Cortex of kidney (tissue), 1 donor: ENCODE data around the gene KCNA5.

Experiments
- DNase-seq: peaks from one replicate; lab custom pipeline; 2025; lab: John Stamatoyannopoulos, UW

Gene KCNA5

DNA sequence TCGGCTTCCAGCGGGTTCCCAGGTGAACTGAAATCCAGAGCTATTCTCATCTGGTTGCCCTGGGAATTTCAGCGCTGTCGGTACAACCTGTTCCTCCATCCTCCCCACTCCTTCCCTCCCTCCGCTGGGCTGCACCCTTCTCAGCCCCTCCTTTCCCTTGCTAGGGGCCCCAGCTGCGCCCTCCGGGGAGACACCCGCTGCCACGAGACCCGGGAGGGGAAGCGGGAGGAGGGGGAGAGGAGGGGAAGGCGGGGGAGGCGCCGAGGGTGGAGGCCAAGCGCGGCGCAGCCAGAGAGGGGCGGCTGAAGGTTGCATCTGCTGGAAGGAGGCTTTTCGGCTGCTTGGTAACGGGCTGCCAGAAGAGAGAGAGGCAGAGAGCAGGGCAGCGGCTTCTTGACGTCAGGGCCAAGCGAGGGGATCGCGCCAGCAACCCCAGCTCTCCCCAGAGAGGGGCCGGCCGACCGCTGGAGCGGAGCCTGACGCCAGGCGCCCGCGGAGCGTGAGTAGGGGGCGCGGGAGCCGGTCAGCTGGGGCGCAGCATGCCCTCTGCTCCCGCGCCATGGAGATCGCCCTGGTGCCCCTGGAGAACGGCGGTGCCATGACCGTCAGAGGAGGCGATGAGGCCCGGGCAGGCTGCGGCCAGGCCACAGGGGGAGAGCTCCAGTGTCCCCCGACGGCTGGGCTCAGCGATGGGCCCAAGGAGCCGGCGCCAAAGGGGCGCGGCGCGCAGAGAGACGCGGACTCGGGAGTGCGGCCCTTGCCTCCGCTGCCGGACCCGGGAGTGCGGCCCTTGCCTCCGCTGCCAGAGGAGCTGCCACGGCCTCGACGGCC lies at the start of gene KCNA5:
Gene KCNA5 (plus strand): TSS at position 291 of the 831 bp plus-strand sequence. CDS start 269 bp downstream, at position 560.
- no peak for DNase-seq

DNA sequence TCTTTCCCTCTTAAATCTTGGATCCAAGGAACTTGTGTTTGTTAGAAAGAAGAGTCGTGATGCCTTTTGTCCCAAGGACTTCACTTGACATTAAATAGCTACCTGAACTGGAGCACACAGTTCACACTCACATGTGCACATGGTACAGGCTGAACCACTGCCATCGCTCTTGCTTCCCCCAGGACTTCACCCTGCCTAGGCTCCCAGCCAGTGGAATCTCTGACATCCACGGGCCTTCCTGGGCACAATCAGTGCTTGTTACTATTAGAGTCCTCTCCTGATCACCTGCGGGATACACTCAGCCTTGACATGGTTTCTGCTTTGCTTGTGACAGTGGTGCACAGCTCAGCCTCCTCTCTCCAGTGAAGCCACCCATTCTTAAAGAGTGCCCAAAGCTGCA lies 49.1 kb upstream of the KCNA5 start:
- DNase-seq = no peak

DNA sequence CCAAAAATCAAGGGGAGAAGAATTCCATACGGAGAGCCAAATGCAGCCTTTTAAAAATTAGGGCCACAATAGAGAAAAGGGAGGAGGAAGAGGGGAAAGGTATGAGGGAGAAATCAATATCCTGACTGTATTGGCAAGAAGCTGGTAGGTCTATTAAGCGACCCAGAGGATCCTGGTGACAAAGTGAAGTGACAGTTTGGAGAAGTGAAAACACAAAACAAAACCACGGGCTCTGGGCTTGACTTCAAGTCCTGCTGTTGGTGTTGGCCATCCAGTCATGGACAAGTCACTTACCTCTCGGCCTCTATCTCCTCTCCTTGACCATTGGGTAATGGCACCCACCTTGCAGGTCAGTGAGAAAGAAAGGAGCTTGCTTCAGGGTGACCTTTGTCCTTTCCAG lies 47.0 kb upstream of the KCNA5 start:
- no peak for DNase-seq

DNA sequence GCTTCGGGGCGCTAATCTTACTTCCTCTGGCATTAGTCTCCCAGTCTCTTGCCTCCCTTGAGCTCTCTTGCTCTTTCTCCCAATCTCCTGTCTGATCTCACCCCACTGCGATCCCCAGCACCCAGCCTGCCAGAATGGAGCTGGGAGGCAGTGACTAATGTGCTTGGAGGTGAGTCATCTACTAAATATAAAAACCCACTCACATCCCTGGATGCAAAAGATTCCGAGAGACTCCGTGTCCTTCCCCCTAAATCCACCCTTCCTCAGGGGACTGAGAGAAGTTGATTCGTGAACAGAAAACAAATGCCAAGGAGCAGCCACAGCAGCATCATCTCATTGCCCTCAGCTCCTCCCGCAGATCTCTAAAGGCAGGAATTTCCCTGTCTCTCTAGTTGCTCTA lies 45.7 kb upstream of the KCNA5 start:
- DNase-seq = no peak

DNA sequence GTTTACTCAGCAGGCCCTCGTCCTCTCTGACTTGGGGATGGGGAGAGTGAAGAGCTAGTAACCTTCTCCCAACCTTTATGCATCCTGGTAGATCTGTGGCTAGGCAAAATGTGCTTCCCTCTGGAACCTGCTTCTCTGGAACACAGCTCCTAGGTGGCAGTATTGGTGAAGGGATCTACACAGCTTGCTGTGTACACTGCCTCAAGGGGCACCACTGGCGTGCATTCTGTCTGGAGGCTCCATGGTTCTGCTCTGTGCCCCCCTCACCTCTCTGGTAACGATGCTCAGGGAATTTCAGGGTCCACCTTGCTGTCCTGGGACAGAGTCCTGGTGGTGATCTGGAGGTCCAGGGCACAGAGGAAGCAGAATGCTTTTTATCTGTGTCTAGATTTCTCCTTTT lies 43.5 kb upstream of the KCNA5 start:
- DNase-seq = no peak

DNA sequence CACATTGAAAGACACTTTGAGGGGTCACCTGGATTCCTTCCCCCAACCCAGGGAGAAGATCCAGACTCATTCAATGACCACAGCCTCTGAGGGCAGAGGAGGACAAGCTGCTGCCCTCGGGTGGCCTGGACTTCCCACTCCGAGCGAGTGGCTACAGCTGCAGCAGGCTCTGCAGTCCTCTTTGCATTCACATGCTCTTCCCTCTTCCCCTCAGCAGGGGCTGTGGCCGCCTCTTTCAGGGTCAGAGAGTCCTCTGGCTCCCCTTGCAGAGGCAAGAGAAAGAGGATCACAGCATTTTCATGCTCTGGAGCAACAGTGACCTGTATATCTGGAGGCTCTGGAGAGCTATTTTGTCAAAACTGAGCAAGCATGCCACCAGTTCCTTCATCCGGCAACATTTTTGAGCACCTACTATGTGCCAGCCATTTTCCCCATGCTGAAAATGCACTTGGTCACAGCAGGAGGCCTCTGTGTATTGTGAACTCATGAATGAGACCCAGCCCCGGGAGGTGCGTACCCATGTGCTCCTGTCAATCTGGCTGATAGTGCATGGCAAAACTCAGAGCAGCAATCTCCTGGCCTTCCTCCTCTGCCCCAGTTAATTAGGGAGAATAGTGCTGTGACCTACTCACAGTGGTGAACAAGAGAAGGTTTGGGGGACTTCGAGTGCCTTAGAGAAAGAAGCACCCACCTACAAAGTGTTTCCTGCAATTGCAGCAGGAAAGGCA lies 42.9 kb upstream of the KCNA5 start:
- no peak for DNase-seq

DNA sequence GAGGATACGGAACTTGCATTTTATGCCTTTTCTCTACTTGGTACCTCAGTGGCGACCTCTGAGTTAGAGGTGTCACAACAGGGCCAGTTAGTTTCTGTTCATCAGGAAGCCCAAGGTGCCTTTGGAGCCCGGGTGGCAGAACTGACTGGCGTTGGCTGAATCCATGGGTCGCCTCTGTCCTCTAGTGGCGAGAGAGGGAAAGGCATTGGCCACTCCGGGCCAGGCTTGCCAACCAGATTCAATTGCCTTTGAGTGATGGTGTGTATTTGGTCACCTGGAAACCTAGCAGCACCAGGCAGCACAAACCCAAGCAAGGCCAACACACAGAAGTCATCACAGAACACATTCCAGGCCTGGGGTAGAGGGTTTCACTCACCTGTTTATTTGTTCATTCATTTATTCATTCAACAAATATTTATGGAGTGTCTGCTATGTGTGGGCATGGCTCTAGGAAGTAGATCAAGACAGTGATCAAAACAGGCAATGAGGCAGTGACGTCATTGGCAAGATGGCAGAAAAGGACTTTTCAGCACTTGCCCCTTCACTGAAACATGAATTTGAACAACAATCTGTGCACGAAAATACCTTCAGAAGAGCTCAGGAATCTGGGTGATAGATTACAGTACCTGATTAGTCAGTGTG lies 40.5 kb upstream of the KCNA5 start:
- DNase-seq = no peak

DNA sequence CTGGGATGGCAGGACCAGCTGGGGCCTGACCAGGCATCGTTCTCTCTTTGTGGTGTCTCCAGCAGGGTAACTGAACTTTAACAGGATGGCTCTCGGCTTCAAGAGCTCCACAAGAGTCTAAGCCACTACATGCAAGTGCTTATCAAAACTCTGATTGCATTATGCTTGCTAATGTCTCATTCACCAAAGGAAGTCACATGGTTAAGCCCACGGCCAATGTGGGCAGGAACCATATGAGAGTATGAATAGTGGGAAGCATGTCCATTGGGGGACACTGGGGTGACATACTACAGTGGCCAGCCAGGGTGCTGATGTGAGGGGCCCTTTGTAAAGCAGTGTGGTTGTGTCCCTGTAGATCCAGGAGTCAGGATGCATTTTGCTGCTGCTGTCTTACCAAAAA lies 35.0 kb upstream of the KCNA5 start:
- DNase-seq = no peak

DNA sequence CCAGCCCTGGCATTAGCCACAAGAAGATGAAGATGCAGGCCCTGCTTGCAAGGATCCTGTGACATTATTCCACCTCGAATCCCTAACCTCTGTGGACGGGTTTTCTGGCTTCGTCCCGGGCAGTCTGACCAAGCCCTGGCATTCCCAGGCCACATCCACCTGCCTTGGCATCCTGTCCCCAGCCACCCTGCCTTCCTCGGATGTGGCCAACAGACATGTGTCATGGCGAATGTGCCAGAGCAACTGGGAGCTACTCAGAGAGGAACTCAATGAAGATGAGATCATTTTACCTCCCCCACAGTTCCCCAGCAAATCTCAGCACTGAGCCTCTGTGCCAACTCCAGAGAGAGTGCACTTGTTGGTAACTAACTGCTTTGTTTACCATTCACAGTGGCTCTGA lies 33.5 kb upstream of the KCNA5 start:
- no peak for DNase-seq

DNA sequence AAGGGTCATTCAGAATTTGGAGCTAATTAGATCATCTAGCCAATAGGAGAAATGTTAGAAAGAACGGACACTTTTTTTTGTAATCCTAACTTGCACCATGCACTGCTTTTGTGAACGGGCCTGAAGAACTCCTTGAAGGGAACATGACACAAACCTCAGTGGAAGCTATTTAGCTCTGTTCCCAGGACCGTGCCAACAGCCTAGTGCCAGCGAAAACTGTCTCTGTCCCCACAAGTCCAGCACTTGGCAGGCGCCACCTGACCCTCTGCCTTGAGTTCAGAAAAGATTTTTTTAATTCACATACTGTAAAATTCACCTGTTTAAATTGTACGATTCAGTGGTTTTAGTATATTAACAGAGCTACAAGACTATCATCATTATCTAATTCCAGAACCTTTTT lies 31.3 kb upstream of the KCNA5 start:
- DNase-seq = no peak

DNA sequence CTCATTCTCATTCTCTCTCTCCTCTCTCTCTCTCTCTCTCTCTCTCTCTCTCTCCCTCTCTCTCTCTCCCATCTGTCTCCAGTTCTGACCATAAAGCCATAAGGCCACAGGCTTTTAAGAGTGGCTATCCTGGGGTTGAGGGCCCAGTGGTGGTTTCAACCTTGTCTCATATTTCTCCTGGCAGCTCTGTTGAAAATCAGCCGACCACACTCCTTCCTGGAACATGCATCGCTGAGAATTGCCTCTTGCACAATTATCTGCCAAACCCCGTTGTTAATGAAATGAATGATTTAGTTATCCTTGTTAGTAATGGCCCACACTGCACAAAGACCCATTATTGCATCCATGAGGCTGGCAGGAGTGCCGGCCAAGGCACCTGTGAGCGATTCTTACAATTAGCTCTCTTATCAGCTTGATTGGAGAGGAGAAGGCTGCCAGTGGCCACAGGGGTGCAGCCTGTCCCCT lies 30.4 kb upstream of the KCNA5 start:
- no peak for DNase-seq

DNA sequence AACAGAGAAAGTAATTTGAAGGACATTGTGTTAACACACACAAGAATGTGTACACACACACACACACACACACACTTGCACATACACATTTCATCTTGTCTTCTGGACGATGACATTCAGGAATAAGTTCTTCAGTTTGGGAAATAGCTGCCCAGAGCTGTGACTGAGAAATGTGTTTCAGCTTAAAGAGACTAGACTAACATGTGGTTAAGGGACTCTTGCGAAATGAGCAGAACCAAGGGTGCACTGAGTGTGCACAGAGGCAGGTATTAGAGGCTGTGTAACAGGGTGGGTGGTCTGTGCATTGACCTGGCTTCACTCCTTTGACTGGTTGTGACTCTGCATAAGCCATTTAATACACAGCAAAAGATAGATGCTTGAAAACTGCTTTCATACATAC lies 29.4 kb upstream of the KCNA5 start:
- DNase-seq = no peak

DNA sequence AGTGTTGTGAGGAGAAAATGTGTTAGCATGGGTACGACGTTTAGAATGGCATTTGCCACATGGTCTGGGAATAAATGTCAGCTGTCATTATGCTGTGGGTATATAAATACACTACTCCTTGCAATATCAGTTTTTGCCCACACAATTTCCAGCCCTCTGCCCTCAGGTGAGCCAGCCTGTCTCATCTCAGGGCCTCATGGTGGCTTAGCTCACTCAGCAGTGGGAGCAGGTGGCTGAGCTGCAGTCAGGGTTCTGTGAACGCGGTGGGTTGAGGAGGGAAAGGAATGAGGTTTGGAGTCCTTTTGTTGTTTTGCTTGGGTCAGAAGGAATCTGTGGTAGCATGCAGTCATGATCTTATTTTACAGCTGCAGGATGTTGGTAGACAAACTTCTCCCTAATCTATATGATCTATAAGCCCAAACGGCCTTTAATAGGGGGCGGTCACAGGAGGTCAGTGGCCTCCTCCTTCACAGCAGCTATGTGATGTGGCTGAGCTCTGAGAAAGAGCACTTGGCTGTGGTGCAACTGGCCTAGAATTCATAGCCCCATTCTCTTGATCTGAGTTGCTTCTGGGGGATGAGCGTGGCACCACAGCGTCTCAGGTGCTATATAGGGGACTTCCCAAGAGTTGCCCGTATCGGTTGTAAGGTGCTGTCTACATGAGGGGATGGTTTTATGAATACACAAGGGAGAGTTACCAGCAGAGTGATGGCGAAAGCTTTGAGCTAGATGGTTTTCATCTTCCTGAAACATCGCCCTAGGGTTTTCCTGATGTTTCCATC lies 27.8 kb upstream of the KCNA5 start:
- no peak for DNase-seq

DNA sequence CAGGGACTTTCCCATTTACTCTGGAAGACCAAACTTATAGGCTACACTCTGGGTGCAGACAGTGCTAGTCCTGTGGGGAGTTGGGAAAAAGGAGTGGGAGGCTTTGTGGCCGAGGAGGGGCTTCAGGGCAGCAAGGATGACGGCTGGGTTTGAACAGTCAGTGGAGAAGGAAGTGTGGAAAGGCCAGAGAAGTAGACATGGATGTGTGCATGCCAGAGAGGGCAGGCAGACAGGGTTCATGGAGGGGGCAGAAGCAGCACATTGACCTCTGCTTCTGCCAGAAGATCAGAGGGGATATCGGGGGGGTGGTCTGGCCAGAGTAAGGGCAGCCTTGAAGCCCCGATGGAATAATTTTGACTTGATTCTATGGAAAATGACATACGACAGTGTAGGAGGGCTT lies 27.2 kb upstream of the KCNA5 start:
- DNase-seq = no peak

DNA sequence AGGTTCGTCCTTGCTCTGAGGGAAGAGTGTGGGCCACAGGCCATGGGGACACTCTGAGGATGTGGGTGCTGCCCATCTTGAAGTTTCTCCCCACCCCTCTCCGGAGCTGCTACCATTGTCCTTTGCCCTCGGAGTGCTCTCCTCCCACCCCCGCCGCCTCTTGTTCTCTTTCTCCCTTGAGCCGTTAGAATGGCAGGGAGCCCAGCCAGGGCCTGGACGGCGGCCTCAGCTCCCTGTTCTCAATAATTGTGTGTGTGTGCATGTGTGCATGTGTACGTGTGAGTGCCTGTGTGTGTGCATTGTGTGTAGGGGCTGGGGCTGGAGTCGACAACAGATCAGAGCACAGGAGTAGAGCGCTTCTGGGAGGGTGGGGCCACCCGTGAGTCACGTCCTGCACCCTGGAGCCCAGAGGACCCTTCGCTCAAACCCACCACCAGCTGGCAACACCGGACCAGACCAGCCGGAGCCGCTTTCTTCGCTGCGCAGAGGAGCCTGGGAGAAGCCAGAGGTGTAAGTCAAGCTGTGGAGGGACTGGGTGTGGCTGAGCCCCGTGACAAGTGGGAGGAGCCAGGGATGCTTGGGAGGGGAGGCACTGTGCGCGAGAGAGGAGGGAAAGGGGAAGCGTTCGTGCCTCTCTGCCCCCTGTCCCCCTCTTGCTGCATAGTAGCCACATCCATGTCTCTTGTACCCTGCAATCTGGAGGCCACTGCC lies 25.9 kb upstream of the KCNA5 start:
- no peak for DNase-seq

DNA sequence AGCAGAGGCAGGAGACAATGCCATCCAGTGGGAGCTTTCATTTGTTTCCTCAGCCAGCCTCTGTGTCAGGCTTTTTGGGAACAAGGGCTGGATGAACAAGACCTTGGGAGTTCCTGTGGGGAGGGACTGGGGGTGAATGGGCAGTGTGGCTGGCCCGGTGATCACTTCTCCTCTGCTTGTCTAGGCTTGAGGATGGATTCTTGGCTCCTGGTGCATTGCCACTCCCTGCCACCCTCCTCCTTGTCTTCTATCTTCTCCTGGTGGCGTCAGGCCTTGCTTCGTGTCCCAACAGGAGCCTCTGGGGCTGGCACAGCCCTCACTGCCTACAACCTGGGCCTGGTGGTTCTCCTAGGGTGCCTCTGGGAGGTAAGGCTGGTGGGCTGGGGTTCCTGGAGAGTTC lies 25.0 kb upstream of the KCNA5 start:
- DNase-seq = no peak

DNA sequence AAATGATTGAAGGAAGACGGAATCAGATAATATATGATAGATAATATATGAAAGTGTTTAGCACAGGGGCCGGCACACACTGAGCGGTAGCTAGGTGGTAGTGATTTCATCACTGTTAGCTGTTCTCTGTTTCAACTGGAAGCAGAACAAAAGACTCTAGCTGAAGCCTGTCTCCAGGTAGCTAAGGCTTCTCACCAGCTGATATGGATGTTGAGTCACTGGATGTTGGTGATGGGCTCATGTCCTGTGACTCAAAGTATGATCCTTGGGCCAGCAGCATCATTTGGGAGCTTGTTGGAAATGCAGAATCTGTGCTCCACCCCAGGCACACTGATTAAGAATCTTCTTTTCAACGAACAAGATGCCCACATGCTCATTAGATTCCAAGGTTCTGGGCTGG lies 21.7 kb upstream of the KCNA5 start:
- DNase-seq = no peak

DNA sequence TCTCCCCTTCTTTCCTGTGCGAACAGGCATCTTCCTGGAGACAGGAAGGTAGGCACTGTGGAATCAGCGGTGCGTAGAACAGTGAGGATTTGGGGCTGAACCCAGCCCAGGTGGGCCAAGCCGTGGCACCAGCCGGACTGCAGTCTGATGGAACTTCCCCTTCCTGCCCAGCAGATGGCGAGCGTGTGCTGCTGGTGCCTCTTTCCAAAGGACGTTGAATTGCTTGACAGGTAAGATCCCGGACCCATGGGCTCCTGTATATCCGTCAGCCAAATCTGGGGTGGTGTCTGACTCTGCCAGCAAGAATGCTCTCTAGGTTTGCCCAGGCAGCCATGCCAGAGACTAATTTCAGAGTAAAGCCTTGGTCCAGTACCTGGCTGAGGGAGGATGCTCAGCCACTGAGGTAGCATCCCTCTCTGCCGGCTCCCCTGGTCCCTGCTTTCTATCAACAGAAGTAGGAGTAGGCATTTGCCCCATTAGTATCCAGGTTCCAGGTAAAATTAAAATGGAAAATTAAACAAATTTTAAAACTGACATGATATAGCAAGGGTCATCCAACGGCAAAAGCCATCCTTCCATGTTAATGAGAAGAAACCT lies 21.1 kb upstream of the KCNA5 start:
- no peak for DNase-seq

DNA sequence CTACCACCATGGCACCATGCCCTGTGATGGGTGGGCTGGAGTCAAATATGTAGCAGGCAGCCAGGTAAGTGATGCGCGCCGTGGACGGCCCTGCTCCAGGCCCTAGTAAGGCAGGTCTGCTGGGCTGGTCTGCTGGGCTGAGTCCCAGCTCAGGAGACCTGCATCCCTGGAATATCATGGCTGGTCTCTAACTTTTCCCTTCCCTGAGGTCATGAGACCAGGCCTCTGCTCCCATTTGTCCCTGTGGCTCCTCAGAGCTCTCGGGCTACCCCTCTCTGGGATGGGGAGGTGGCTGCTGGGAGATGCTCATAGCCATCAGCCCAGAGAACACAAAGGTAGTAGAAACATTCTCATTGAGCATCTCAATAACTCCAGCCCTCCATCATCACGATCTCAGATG lies 19.8 kb upstream of the KCNA5 start:
- no peak for DNase-seq

DNA sequence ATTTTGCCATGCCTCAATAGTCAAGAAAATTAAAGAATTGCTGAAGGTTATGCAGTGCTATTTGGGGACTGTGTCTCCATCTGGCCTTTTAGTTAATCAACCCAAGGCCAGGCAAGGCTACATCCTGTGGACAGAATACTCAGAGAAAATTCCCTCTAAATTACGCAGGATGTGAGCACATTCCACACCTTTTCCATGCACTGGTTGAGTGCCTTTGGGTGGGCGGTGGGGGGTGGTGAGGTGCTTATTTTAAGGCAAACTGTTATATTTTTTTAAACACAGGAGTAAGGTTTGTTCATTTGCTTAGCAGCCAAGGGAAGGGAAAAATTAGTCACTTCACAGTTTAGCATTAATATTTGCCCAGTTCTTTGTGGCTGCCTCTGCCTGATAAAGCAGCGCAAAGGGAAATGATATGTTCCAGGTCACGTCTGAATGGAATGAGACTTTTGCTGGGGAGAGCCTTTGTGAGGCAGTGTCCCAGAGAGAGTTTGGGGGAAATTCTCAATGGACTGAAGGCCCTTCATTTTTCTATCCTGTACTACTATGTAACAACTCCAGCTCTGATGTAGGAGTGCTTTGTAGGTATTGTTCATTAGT lies 17.2 kb upstream of the KCNA5 start:
- no peak for DNase-seq
